SU-DHL-6 (cell line): Measurements from ENCODE around the gene HLTF.

ENCODE experiments used
- EZH2phosphoT487 ChIP-seq: fragments of 200-600 bp; sonication (generic), shearing (Covaris generic); conservative IDR thresholded peaks from 2 replicates; pipeline ENCODE4 v1.6.1; 2018; ENCODE audit warnings: mild to moderate bottlenecking, antibody characterized with exemption, low read length, moderate library complexity, mixed read lengths
- TF ChIP-seq, protein P1 (sequence below): fragments of 200-600 bp; sonication (generic); IDR thresholded peaks from one replicate; pipeline ENCODE4 v1.5.1; 2017; ENCODE audit warnings: antibody characterized with exemption, mild to moderate bottlenecking, low read length, moderate library complexity; ENCODE audit not compliant: insufficient read depth, poor library complexity, severe bottlenecking

- TF ChIP-seq, protein P1, sequence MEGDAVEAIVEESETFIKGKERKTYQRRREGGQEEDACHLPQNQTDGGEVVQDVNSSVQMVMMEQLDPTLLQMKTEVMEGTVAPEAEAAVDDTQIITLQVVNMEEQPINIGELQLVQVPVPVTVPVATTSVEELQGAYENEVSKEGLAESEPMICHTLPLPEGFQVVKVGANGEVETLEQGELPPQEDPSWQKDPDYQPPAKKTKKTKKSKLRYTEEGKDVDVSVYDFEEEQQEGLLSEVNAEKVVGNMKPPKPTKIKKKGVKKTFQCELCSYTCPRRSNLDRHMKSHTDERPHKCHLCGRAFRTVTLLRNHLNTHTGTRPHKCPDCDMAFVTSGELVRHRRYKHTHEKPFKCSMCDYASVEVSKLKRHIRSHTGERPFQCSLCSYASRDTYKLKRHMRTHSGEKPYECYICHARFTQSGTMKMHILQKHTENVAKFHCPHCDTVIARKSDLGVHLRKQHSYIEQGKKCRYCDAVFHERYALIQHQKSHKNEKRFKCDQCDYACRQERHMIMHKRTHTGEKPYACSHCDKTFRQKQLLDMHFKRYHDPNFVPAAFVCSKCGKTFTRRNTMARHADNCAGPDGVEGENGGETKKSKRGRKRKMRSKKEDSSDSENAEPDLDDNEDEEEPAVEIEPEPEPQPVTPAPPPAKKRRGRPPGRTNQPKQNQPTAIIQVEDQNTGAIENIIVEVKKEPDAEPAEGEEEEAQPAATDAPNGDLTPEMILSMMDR, result no peak
- no peak for TF ChIP-seq EZH2phosphoT487
Measured at GRCh38 chr3:149037684-149038083, 48.6 kb downstream of the HLTF start.
